ENCODE measurements around the gene ZNF740.

ZNF740 gene, protein sequence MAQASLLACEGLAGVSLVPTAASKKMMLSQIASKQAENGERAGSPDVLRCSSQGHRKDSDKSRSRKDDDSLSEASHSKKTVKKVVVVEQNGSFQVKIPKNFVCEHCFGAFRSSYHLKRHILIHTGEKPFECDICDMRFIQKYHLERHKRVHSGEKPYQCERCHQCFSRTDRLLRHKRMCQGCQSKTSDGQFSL

DNA sequence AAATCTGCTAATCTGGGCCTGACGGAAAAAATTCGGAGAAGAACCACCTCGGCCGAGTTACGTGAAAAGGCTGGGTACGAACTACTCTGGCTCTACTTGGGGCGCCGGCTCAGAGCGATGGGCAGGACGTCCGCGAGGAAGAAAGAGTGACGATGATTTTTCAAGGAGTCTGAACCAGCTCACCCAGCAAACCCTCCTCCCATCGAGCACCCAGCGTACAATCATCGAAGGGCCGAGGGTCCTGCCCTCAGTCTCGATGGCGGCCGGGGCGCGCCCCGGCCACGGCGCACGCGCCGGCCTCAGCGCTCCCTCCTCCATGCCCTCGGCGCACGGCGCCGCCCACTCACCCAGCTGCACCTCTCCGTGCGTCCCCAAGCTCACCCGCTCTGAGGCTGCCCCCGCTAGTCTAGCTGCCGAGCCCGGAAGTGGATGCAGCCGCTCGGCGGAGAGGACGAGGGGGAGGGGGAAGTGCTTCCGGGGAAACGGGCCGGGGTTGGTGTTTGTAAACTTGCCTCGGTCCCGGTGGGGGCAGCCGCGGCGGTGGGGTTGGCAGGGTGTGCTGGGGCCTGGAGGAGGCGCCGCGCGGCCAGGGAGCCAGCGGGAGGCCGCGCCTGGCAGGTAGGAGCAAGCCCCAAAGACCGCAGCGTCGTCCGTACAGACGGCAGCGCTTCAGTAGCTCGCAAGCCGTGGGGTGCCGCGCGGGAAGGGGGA lies at the start of gene ZNF740, which contains the start of gene CSAD:
Gene ZNF740, plus strand, starts transcription at position 503 of the 711 bp plus-strand sequence. CDS start 1,262 bp downstream, outside the sequence.
Gene CSAD, minus strand, starts transcription at position 706 of the 711 bp plus-strand sequence. CDS start 7,455 bp downstream, outside the sequence.
- Mint-ChIP-seq H3K27me3 (no peaks in the 10 kb centered on the region), H3K27ac (peak within 1 kb of the TSS; percentile 99), H3K4me3 (peak within 1 kb of the TSS; percentile 93), H3K4me1 (peaks cover 26 to 51% of the 10 kb centered on the region in 2 donors), H3K9me3 (no peaks in the 10 kb centered on the region), H3K36me3 (peaks cover 14 to 31% of the 10 kb centered on the region in 2 donors)
- ATAC-seq (replicated peaks): peak; percentile 95 to 96
- DNase-seq: peak; percentile 98

DNA sequence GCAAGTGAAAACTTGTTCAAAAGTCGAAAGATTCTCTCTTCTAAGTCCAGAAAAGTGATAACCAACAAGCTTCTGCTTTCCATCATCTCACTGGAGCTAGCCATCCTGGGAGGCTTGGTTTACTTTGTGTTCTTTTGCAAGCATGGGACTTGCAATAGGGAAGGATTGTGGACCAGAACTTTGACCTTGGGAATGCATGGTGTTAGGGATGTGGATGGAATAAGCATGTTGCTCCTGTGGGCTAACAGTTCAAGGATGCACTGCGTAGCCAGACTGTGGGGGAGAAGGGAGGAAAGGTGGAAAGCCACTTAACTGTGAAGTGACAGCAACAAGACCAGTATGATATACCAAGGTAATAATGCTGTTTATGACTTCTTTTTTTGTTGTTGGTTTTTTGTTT lies 48.7 kb upstream of the ZNF740 start:
- Mint-ChIP-seq H3K27me3 (peaks cover 14 to 20% of the 10 kb centered on the region in 2 donors), H3K27ac (no peak overlapping the region), H3K9me3 (peaks cover 0 to 1% of the 10 kb centered on the region in 2 donors), H3K4me1 (peaks cover 0 to 2% of the 10 kb centered on the region in 2 donors), H3K4me3 (no peak overlapping the region), H3K36me3 (no peaks in the 10 kb centered on the region)
- no peak for ATAC-seq (replicated peaks)
- no peak for DNase-seq

DNA sequence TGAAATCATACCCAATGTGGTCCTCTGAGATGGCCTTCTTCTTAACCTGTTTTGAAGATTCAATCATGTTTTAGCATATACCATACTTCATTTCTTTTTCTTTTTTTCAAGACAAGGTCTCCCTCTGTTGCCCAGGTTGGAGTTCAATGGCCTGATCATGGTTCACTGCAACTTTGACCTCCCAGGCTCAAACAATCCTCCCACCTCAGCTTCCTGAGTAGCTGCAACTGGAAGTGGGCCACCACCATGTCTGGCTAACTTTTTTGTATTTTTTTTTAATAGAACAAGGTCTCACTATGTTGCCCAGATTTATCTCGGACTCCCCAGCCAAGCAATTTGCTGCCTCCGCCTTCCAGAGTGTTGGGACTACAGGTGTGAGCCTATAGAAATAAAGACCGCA lies 46.8 kb upstream of the ZNF740 start:
- peaks cover 0 to 2% of the 10 kb centered on the region in 2 donors for H3K4me1 Mint-ChIP-seq
- H3K27me3 Mint-ChIP-seq: peaks cover 13 to 18% of the 10 kb centered on the region in 2 donors
- H3K36me3 Mint-ChIP-seq: no peaks in the 10 kb centered on the region
- ATAC-seq (replicated peaks): no peak
- H3K9me3 Mint-ChIP-seq: peaks cover 6 to 8% of the 10 kb centered on the region in 2 donors
- no peak overlapping the region for H3K4me3 Mint-ChIP-seq
- H3K27ac Mint-ChIP-seq: no peak overlapping the region
- DNase-seq: no peak

DNA sequence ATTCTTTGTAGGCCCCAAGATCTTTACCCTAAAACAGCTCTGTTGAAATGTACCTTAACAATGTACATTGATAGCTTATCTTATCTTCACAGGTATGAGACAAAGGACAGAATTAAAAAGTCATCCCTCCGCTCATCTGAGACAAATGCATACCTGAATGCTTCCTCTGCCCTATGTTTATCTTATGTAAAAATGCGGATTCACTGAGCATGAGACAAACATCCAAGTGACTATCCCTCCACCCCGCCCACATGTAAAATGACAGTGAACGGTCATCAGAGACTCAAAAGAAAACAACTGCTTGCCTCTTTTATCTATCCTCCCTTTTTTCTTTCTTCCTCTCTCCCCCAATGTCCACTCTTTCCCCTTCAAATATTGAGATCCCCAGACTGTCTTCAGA lies 37.2 kb upstream of the ZNF740 start:
- no peak overlapping the region for H3K27ac Mint-ChIP-seq
- H3K9me3 Mint-ChIP-seq: peaks cover 0 to 4% of the 10 kb centered on the region in 2 donors
- ATAC-seq (replicated peaks) (no peak), DNase-seq (no peak)
- peaks cover 0 to 10% of the 10 kb centered on the region in 2 donors for H3K27me3 Mint-ChIP-seq
- H3K4me1 Mint-ChIP-seq: no peaks in the 10 kb centered on the region
- no peaks in the 10 kb centered on the region for H3K36me3 Mint-ChIP-seq
- H3K4me3 Mint-ChIP-seq: no peak overlapping the region

DNA sequence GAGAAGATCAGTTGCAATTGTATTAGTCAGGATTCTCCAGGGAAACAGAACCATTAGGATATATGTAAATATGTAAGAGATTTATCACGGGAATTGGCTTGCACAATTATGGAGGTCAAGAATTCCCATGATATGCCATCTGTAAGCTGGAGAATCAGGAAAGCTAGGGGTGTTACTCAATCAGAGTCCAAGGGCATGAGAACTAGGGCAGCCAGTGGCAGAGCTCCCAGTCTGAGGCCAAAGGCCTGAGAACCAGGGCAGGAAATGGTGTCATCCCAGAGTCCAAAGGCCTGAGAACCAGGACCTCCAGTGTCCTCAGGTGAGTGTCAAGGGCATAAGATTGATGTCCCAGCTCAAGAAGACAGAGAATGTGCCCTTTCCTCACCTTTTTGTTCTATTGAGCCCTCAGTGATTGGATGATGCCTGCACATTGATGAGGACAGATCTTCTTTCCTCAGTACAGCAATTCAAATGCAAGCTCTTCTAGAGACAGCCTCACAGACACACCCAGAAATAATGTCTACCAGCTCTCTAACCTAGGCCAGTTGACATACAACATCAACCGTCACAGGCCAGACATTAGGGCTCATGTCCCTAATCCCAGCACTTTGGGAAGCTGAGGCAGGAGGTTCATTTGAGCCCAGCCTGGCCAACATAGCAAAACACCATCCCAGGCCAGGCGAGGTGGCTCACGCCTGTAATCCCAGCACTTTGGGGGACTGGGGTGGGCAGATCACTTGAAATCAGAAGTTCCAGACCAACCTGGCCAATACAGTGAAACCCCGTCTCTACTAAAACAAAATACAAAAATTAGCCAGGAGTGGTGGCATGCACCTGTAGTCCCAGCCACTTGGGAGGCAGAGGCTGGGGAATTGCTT lies 34.9 kb upstream of the ZNF740 start:
- ATAC-seq (replicated peaks) (no peak), DNase-seq (no peak)
- no peaks in the 10 kb centered on the region for H3K4me1 Mint-ChIP-seq
- H3K27ac Mint-ChIP-seq: no peak overlapping the region
- no peaks in the 10 kb centered on the region for H3K9me3 Mint-ChIP-seq
- no peaks in the 10 kb centered on the region for H3K36me3 Mint-ChIP-seq
- H3K4me3 Mint-ChIP-seq: no peak overlapping the region
- no peaks in the 10 kb centered on the region for H3K27me3 Mint-ChIP-seq

DNA sequence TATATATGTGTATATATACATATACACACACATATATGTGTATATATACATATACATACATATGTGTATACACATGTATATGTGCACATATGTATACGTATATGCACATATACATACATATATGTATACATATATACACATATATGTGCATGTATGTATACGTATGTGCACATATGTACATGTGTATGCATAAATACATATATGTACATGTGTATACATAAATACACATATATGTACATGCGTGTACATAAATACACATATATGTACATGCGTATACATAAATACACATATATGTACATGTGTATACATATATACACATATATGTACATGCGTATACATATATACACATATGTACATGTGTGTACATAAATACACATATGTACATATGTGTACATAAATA lies 33.3 kb upstream of the ZNF740 start:
- Mint-ChIP-seq H3K4me3 (no peak overlapping the region), H3K27ac (no peak overlapping the region), H3K36me3 (no peaks in the 10 kb centered on the region), H3K9me3 (no peaks in the 10 kb centered on the region), H3K4me1 (no peaks in the 10 kb centered on the region), H3K27me3 (no peaks in the 10 kb centered on the region)
- ATAC-seq (replicated peaks): no peak
- no peak for DNase-seq

DNA sequence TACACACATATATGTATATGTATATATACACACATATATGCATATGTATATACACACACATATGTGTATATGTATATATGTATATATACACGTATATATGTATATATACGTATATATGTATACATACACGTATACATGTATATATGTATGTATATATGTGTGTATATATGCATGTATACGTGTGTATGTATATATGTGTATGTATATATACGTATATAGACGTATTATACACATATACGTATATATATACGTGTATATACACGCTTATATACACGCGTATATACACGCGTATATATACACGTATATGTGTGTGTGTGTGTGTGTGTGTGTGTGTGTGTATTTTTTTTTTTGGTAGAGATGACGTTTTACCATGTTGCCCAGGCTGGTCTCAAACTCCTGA lies 32.9 kb upstream of the ZNF740 start:
- ATAC-seq (replicated peaks): no peak
- no peak for DNase-seq
- H3K27ac Mint-ChIP-seq: no peak overlapping the region
- no peak overlapping the region for H3K4me3 Mint-ChIP-seq
- no peaks in the 10 kb centered on the region for H3K36me3 Mint-ChIP-seq
- H3K9me3 Mint-ChIP-seq: no peaks in the 10 kb centered on the region
- no peaks in the 10 kb centered on the region for H3K27me3 Mint-ChIP-seq
- H3K4me1 Mint-ChIP-seq: no peaks in the 10 kb centered on the region

DNA sequence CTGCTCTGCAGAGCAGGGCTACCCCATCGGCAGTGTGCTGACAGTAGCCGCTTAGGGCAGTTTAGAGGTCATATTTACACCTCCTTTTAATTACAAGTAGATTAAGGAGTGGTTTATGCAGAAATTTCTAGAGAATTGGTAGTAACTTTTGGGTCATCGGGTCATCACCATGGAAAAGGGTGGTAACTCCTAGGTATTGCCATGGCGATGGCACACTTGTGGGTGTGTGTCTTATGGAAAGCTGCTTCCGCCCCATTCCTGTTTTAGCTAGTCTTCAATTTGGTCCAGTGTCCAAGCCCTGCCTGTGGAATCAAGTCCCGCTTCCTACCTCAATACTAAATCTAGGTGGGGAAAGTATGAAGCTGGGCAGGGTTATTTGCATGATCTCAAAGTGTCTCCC lies 29.5 kb upstream of the ZNF740 start:
- no peak for ATAC-seq (replicated peaks)

DNA sequence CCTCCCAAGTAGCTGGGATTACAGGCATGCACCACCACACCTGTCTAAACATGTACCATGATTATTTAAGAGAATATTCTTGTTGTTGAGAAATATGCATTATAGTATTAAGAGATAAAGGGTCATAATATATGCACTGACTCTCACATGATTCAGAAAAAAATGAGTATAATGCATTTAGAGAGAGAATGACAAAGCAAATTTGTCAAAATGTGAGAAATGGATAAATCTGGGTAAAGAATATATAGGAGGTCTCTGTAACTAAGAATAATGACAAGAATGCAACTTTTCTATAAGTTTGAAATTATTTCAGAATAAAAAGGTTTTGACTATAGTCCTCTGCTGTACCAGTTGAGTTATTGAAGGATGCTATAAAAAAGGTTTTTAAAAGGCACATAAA lies 28.1 kb upstream of the ZNF740 start:
- H3K9me3 Mint-ChIP-seq: no peaks in the 10 kb centered on the region
- H3K27me3 Mint-ChIP-seq: no peaks in the 10 kb centered on the region
- no peaks in the 10 kb centered on the region for H3K4me1 Mint-ChIP-seq
- DNase-seq: no peak
- no peak overlapping the region for H3K4me3 Mint-ChIP-seq
- no peak overlapping the region for H3K27ac Mint-ChIP-seq
- no peak for ATAC-seq (replicated peaks)
- H3K36me3 Mint-ChIP-seq: no peaks in the 10 kb centered on the region

More for the DNA sequence above, 29.5 kb upstream of the ZNF740 start:
- H3K9me3 Mint-ChIP-seq: no peaks in the 10 kb centered on the region
- no peak overlapping the region for H3K27ac Mint-ChIP-seq
- no peaks in the 10 kb centered on the region for H3K36me3 Mint-ChIP-seq
- H3K4me3 Mint-ChIP-seq: no peak overlapping the region
- H3K27me3 Mint-ChIP-seq: no peaks in the 10 kb centered on the region
- no peak for DNase-seq
- no peaks in the 10 kb centered on the region for H3K4me1 Mint-ChIP-seq

DNA sequence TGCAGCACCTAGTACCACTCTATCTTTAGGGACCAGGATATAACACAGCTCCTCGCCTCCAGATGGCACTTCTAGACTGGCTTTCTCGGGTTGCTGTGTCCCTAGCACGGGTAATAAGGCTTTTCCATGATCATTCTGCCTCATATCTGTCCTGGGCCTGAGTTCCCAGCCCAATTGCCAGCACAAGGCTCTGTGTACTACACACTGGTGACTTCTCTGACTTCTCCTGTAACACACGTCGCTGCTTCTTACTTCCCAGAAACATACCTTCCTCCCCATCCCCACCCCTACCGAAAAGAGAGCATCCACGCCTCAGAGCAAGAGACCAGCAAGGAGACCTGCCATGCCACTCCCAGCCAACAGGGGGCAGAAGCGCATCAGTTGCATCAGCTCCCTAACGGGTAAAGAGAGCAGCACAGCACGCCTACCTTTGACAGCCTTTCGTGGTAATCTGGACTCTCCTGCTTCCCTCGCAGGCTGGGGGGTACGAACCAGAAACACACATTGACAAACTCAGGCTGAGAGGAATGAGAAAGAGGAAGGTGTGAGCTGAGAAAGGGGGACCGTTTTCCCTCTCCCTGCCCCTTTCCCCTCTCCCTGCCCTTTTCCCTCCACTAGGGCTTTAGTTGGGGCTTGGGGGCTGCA lies 21.2 kb upstream of the ZNF740 start:
- Mint-ChIP-seq H3K9me3 (no peaks in the 10 kb centered on the region), H3K4me3 (no peak overlapping the region), H3K4me1 (peaks cover 5 to 8% of the 10 kb centered on the region in 2 donors), H3K27me3 (no peaks in the 10 kb centered on the region), H3K36me3 (peaks cover 2 to 4% of the 10 kb centered on the region in 2 donors), H3K27ac (peak overlapping the region; percentile 33)
- DNase-seq: peak; percentile 77
- ATAC-seq (replicated peaks): peak; percentile 99

DNA sequence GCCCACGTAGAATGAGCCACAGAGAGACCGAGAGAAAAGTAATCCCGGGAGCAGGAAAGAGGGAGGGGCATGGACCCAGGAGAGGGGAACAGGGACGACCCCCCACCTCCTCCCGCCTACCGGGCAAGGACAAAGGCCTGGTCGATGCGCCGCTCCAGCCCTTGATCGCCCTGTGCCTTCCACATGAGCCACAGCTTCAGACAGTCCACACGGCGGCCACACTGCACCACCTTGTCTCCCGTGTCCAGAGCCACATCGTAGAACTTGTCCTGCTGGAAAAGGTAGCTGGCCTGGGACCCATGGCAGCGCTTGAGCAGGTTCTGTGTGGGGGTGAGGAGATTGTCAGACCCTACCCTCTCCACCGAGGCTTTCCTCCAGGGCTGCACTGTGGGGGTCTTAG lies 20.5 kb upstream of the ZNF740 start:
- no peaks in the 10 kb centered on the region for H3K27me3 Mint-ChIP-seq
- H3K9me3 Mint-ChIP-seq: no peaks in the 10 kb centered on the region
- no peak overlapping the region for H3K4me3 Mint-ChIP-seq
- H3K27ac Mint-ChIP-seq: no peak overlapping the region
- no peak for ATAC-seq (replicated peaks)
- H3K4me1 Mint-ChIP-seq: peaks cover 5 to 8% of the 10 kb centered on the region in 2 donors
- H3K36me3 Mint-ChIP-seq: peaks cover 2 to 4% of the 10 kb centered on the region in 2 donors
- no peak for DNase-seq

DNA sequence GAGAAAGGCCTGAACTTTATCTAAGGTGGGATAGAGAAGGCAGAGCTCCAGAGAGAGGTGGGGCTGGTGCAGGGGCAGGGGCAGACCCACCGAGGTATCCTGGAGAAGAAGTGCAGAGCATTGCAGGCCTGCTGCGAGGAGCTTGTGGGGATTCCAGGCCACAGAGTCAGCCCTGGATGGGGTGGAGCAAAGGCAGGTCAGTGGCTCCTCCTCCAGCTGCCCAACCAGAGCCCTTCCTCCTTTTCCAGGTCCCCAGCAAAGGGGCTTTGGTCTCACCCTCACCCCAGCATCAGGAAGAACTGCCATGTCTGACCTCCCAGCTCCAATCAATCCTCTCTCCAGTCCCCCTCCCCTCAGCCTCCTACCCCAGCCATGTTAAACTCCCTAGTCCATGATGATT lies 19.8 kb upstream of the ZNF740 start:
- ATAC-seq (replicated peaks) (no peak), DNase-seq (no peak)
- Mint-ChIP-seq H3K27ac (no peak overlapping the region), H3K27me3 (no peaks in the 10 kb centered on the region), H3K4me1 (peaks cover 5 to 8% of the 10 kb centered on the region in 2 donors), H3K4me3 (no peak overlapping the region), H3K9me3 (no peaks in the 10 kb centered on the region), H3K36me3 (peaks cover 3 to 4% of the 10 kb centered on the region in 2 donors)

DNA sequence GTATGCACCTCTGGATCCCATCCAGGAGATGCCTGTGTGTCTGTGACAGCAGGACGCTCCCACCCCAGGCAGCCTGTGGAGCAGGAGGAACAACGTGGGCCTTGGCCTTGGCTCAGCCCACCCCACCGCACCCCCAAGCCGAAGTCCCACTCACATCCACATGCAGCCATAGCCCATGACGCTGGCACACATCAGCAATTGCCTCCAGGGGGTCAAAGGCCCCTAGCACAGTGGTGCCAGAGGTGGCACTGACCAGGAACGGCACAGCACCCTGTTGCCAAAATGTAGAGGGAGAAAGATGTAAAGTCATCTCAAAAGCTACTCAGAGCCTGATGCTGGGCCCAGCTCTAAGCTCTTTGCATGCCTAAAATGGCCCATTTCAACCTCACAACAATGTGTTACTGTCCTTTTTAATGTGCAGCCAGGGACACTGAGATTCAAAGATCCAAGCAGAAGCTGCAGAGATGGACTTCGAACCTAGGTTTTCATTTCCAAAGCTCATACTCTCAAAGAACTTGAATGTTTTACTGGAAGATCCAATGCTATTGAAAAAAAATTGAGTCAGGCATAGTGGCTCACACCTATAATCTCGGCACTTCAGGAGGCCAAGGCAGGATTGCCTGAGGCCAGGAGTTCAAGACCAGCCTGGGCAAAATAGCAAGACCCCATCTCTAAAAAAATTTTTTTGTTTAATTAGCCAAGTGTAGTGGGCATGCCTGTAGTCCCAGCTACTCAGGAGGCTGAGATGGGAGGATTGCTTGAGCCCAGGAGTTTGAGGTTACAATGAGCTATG lies 19.2 kb upstream of the ZNF740 start:
- Mint-ChIP-seq H3K4me1 (peaks cover 5 to 8% of the 10 kb centered on the region in 2 donors), H3K9me3 (no peaks in the 10 kb centered on the region), H3K27ac (no peak overlapping the region), H3K4me3 (no peak overlapping the region), H3K36me3 (peaks cover 4 to 5% of the 10 kb centered on the region in 2 donors), H3K27me3 (no peaks in the 10 kb centered on the region)
- ATAC-seq (replicated peaks) (no peak), DNase-seq (no peak)

All from stimulated activated naive B cell treated with anti-CD40 and anti-IgM and Interleukin-4, amounts not matched to agents 10 μg/mL and 1 μg/mL and 100 μg/mL, for 72 hours (primary cell).